ENCODE results near the gene OXSR1.

The OXSR1 gene

GRCh38 chr3:38147421-38147820 lies 17.9 kb upstream of the OXSR1 start:
- no peak for TF ChIP-seq CTCF (IDR thresholded peaks at IDR 0.05; ENCODE audit: low read length, missing control alignments)
- no peak for DNase-seq (ENCODE audit: low read depth)
- H3K4me3 ChIP-seq (replicated peaks; ENCODE audit: low read depth, low read length) = no peak overlapping the region

GRCh38 chr3:38148311-38148882 lies 16.9 kb upstream of the OXSR1 start:
- DNase-seq (ENCODE audit: low read depth) = no peak
- H3K4me3 ChIP-seq (replicated peaks; ENCODE audit: low read depth, low read length) = no peak overlapping the region
- TF ChIP-seq CTCF (IDR thresholded peaks at IDR 0.05; ENCODE audit: low read length, missing control alignments) = no peak

GRCh38 chr3:38149708-38150107 lies 15.6 kb upstream of the OXSR1 start:
- H3K4me3 ChIP-seq (replicated peaks; ENCODE audit: low read depth, low read length) = no peak overlapping the region
- no peak for TF ChIP-seq CTCF (IDR thresholded peaks at IDR 0.05; ENCODE audit: low read length, missing control alignments)
- no peak for DNase-seq (ENCODE audit: low read depth)

- no peak for DNase-seq (ENCODE audit: low read depth)
- TF ChIP-seq CTCF (IDR thresholded peaks at IDR 0.05; ENCODE audit: low read length, missing control alignments) = peak; percentile 4
- no peak overlapping the region for H3K4me3 ChIP-seq (replicated peaks; ENCODE audit: low read depth, low read length)
Observed at GRCh38 chr3:38150780-38151528, 14.4 kb upstream of the OXSR1 start.

GRCh38 chr3:38151667-38152265 lies 13.6 kb upstream of the OXSR1 start:
- DNase-seq (ENCODE audit: low read depth) = no peak
- TF ChIP-seq CTCF (IDR thresholded peaks at IDR 0.05; ENCODE audit: low read length, missing control alignments) = no peak
- H3K4me3 ChIP-seq (replicated peaks; ENCODE audit: low read depth, low read length) = no peak overlapping the region

- no peak for TF ChIP-seq CTCF (IDR thresholded peaks at IDR 0.05; ENCODE audit: low read length, missing control alignments)
- no peak for DNase-seq (ENCODE audit: low read depth)
- H3K4me3 ChIP-seq (replicated peaks; ENCODE audit: low read depth, low read length) = no peak overlapping the region
Observed at GRCh38 chr3:38152609-38153008, 12.7 kb upstream of the OXSR1 start.
